HG02970 (cell line): ENCODE results near the gene SKAP2.

ENCODE experiments used
- ATAC-seq: cut with Tn5 transposase; IDR thresholded peaks from one replicate; pipeline ENCODE4 v1.9.1; 2021; ENCODE audit warnings: mild to moderate bottlenecking, moderate library complexity, moderate number of reproducible peaks; ENCODE audit not compliant: unreplicated experiment, low FRiP score

Gene SKAP2

GRCh38 chr7:26864309-26865093 is at the start of gene SKAP2:
Gene SKAP2, minus strand, starts transcription at chr7:26864590. Its CDS starts 161 bp downstream, at chr7:26864429.
- ATAC-seq: peak; percentile 95

- no peak for ATAC-seq
These were observed 48.6 kb upstream of the SKAP2 start for GRCh38 chr7:26912933-26913536.

GRCh38 chr7:26912338-26912737 is 47.9 kb upstream of the SKAP2 start:
- no peak for ATAC-seq

- ATAC-seq: no peak
These were observed 45.8 kb upstream of the SKAP2 start for GRCh38 chr7:26910221-26910620.

- no peak for ATAC-seq
These were observed 35.9 kb upstream of the SKAP2 start for GRCh38 chr7:26900251-26900650.

GRCh38 chr7:26899519-26899918 is 35.1 kb upstream of the SKAP2 start:
- ATAC-seq: no peak

- no peak for ATAC-seq
These were observed 34.5 kb upstream of the SKAP2 start for GRCh38 chr7:26898891-26899290.

- ATAC-seq: no peak
These were observed 33.5 kb upstream of the SKAP2 start for GRCh38 chr7:26897928-26898327.

- ATAC-seq: no peak
These were observed 27.3 kb upstream of the SKAP2 start for GRCh38 chr7:26891400-26892350.

GRCh38 chr7:26880852-26881251 is 16.5 kb upstream of the SKAP2 start:
- no peak for ATAC-seq

- no peak for ATAC-seq
These were observed 15.3 kb upstream of the SKAP2 start for GRCh38 chr7:26879671-26880070.

- no peak for ATAC-seq
These were observed 4.6 kb upstream of the SKAP2 start for GRCh38 chr7:26868841-26869495.

GRCh38 chr7:26865094-26865388 is 651 bp upstream of the SKAP2 start:
- ATAC-seq: peak; percentile 35

- ATAC-seq: peak; percentile 12
These were observed 677 bp downstream of the SKAP2 start for GRCh38 chr7:26863518-26864308.

GRCh38 chr7:26862834-26863233 is 1.6 kb downstream of the SKAP2 start:
- ATAC-seq: no peak

- ATAC-seq: no peak
These were observed 3.3 kb downstream of the SKAP2 start for GRCh38 chr7:26861050-26861449.

GRCh38 chr7:26860361-26860760 is 4.0 kb downstream of the SKAP2 start:
- no peak for ATAC-seq

- no peak for ATAC-seq
These were observed 4.7 kb downstream of the SKAP2 start for GRCh38 chr7:26859720-26860119.

- no peak for ATAC-seq
These were observed 5.7 kb downstream of the SKAP2 start for GRCh38 chr7:26858735-26859134.

GRCh38 chr7:26858241-26858715 is 6.1 kb downstream of the SKAP2 start:
- no peak for ATAC-seq
